Endometrium (tissue), 2 donors: ENCODE measurements around the gene FDX2.
"Not testable (repeated sequence)": the region's sequence is repeated elsewhere in the genome, so short reads cannot be mapped to it uniquely, and the experiment has no call there.

Source experiments
- FAIRE-seq: peaks from 2 replicates; lab custom pipeline; 2012; peaks lifted over from hg19 to GRCh38; lab: Jason Lieb, UNC
- donor health status: control.
- donor health status: control.

FDX2 gene

GRCh38 chr19:10315335-10316214, at the start of gene FDX2:
TSS of gene FDX2 (minus strand) at chr19:10316015. CDS start at chr19:10315996, 19 bp downstream.
- no peak for FAIRE-seq

- no peak for FAIRE-seq
These were observed 49.7 kb upstream of the FDX2 start for GRCh38 chr19:10365518-10365917.

GRCh38 chr19:10364644-10365043, 48.8 kb upstream of the FDX2 start:
- no peak for FAIRE-seq

- FAIRE-seq: no peak
These were observed 48.0 kb upstream of the FDX2 start for GRCh38 chr19:10363789-10364281.

- no peak for FAIRE-seq
These were observed 46.4 kb upstream of the FDX2 start for GRCh38 chr19:10362259-10362658.

GRCh38 chr19:10361569-10362011, 45.8 kb upstream of the FDX2 start:
- FAIRE-seq: no peak

GRCh38 chr19:10356431-10356830, 40.6 kb upstream of the FDX2 start:
- FAIRE-seq: no peak

- FAIRE-seq: no peak
These were observed 38.1 kb upstream of the FDX2 start for GRCh38 chr19:10353793-10354391.

- FAIRE-seq: no peak
These were observed 37.2 kb upstream of the FDX2 start for GRCh38 chr19:10352764-10353671.

- no peak for FAIRE-seq
These were observed 30.7 kb upstream of the FDX2 start for GRCh38 chr19:10346509-10346908.

GRCh38 chr19:10344780-10345179, 29.0 kb upstream of the FDX2 start:
- no peak for FAIRE-seq

- FAIRE-seq: no peak
These were observed 27.7 kb upstream of the FDX2 start for GRCh38 chr19:10343495-10343894.

- no peak for FAIRE-seq
These were observed 24.2 kb upstream of the FDX2 start for GRCh38 chr19:10339977-10340376.

- FAIRE-seq: no peak
These were observed 23.7 kb upstream of the FDX2 start, which contains the start of gene ICAM3 for GRCh38 chr19:10339380-10339960. TSS of gene ICAM3 (minus strand) at chr19:10339624. CDS start at chr19:10339614, 10 bp downstream.

- no peak for FAIRE-seq
These were observed 23.1 kb upstream of the FDX2 start for GRCh38 chr19:10338940-10339339.

- not testable (repeated sequence) for FAIRE-seq
These were observed 20.9 kb upstream of the FDX2 start for GRCh38 chr19:10336725-10337124.

GRCh38 chr19:10335352-10335985, 19.7 kb upstream of the FDX2 start:
- FAIRE-seq: no peak

GRCh38 chr19:10334588-10335351, 19.0 kb upstream of the FDX2 start:
- FAIRE-seq: peak; percentile 60

- FAIRE-seq: no peak
These were observed 18.2 kb upstream of the FDX2 start for GRCh38 chr19:10333758-10334587.
